ENCODE measurements around the gene CFB.

DNA sequence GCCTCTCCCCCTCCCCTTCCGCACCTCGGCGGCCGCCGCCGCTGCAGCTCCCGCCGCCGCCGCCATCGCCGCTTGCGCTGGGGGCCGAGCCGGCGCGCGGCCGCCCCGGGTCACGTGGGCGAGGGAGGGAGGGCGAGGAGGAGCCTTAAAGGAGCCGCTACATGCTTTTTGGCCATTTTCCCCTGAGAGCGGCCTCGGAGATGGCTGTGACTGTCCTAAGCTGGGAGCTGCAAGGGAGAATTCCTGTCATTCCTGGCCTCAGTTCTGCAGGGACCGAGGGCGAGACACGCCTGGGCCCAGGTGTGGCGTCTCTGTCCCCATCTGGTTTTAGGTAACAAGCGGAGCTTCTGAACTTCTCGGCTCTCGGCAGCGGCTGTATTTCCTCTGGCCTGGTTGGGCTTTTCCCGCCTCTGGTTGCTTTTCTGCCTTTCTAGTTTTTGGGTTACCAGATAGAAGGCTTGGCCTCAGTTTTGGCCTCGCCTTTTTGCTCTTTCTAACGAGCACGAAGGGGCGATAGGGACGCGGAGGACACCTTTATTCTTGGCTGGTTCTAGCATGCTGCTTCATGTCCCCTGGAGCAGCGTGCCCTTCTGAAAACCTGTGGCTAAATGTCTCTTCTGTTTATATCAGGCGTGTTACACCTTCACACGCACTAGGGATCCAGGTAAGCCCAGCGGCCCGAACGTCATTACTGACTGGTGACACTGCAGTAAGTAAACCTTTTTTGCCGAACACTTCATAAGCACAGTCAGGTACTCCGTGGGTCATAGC lies 48.1 kb upstream of the CFB start, which contains the start of gene EHMT2:
- TF ChIP-seq RARB (CRISPR knock-in tag; IDR thresholded peaks at IDR 0.05): no peak
- TF ChIP-seq ZFP30 (CRISPR knock-in tag; IDR thresholded peaks at IDR 0.05): no peak
- no peak for TF ChIP-seq ZNF8 (CRISPR knock-in tag; IDR thresholded peaks at IDR 0.05)
- no peak for TF ChIP-seq ARNTL (CRISPR knock-in tag; IDR thresholded peaks at IDR 0.05; ENCODE audit: borderline replicate concordance, low read depth)
- no peak for TF ChIP-seq PPARA (CRISPR knock-in tag; IDR thresholded peaks at IDR 0.05; ENCODE audit: borderline replicate concordance)
- TF ChIP-seq, protein P1, sequence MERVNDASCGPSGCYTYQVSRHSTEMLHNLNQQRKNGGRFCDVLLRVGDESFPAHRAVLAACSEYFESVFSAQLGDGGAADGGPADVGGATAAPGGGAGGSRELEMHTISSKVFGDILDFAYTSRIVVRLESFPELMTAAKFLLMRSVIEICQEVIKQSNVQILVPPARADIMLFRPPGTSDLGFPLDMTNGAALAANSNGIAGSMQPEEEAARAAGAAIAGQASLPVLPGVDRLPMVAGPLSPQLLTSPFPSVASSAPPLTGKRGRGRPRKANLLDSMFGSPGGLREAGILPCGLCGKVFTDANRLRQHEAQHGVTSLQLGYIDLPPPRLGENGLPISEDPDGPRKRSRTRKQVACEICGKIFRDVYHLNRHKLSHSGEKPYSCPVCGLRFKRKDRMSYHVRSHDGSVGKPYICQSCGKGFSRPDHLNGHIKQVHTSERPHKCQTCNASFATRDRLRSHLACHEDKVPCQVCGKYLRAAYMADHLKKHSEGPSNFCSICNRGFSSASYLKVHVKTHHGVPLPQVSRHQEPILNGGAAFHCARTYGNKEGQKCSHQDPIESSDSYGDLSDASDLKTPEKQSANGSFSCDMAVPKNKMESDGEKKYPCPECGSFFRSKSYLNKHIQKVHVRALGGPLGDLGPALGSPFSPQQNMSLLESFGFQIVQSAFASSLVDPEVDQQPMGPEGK (CRISPR knock-in tag; IDR thresholded peaks at IDR 0.05; ENCODE audit: borderline replicate concordance): no peak
- TF ChIP-seq TCF4 (CRISPR knock-in tag; IDR thresholded peaks at IDR 0.05; ENCODE audit: borderline replicate concordance): no peak
